Mammary epithelial cell (primary cell): ENCODE results near the gene GDAP1L1.

ENCODE experiments used
- CTCF ChIP-seq, 2 donors: IDR thresholded peaks in 1 of 2; conservative IDR thresholded peaks in 1 of 2; 2 replicates each; pipeline ENCODE4 v1.5.1; 2011 to 2012; ENCODE audit warnings: inconsistent platforms in 2 of 2, low read length in 2 of 2, mild to moderate bottlenecking in 2 of 2, control low read depth in 1 of 2, low read depth in 1 of 2; ENCODE audit not compliant: insufficient read depth in 1 of 2; ENCODE audit errors: extremely low read depth in 1 of 2
- EZH2 ChIP-seq: IDR thresholded peaks from 2 replicates; pipeline ENCODE4 v1.6.1; 2012; ENCODE audit warnings: low read length, inconsistent platforms, borderline replicate concordance

- no peak for TF ChIP-seq CTCF (conservative IDR thresholded peaks at IDR 0.05 in 1 of 2, IDR thresholded peaks at IDR 0.05 in 1 of 2; ENCODE audit: extremely low read depth in 1 of 2, insufficient read depth in 1 of 2, low read depth in 1 of 2, low read length in 2 of 2)
- TF ChIP-seq EZH2, result no peak
These were observed at the start of gene GDAP1L1 for GRCh38 chr20:44247131-44247571.
